Fibroblast of skin of abdomen (primary cell): ENCODE data around the gene PTRH2. TPM values are rescaled to one million over a fixed set of nuclear protein-coding genes. Genes with fewer than 3 reads are reported as not detected.
A peak's percentile ranks its signal among the peaks of the same experiment; 100 is the strongest.
"Not testable (repeated sequence)": the region's sequence is repeated elsewhere in the genome, so short reads cannot be mapped to it uniquely, and the experiment has no call there.

Source experiments
- DNase-seq: peaks from one replicate; pipeline ENCODE4 v3.0.0-alpha.2; 2013
- polyA plus RNA-seq, 2 experiments: library from polyadenylated mRNA; unstranded; fragments of 120-200 nt; gene quantifications; one replicate each; pipeline ENCODE4 v1.2.1, GENCODE V29; 2013; ENCODE audit not compliant: insufficient read length in 2 of 2

Gene PTRH2
- polyA plus RNA-seq (2013, experiment 1 of 2; ENCODE audit: insufficient read length): 25.2 TPM
- polyA plus RNA-seq (2013, experiment 2 of 2; ENCODE audit: insufficient read length): 22.7 TPM

DNA sequence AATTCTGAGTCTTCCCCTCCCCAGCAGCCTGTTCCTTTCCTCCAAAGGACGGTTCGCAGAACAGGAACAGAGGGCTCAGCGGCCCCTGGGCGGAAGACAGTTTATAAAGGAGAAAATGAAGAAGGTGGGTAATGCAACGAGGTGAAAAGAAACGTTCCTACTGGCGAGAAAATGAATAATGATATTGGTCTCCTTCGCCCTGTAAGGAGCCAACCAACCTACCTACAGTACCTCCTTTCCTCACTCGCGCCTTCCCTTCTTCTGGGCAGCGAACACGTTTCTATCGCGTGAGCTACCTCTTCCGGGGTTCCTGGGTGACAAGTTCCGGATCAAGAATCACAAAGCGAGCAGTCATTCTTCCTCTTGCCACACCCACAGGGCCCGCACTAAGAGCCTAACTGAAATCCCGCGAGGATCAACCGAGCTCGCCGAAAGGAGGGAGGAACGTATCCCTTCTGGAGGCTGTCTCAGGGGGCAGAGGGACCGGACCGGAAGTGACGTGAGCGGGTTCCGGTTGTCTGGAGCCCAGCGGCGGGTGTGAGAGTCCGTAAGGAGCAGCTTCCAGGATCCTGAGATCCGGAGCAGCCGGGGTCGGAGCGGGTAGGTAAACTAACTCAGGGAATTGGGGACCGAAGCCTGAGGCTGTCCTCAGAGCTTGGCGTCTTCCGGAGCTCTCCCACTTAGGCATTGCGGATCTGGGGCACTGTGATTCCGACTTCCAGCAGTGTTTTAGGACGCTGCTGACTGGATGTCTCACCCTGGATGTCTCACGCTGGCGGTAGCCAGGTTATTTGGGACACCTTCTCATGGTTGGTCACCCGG, at the start of gene PTRH2, which contains the start of gene VMP1:
PTRH2 (minus strand) TSS at position 282 of the 822 bp plus-strand sequence. CDS start 9,452 bp downstream, outside the sequence.
VMP1 (plus strand) TSS at position 506 of the 822 bp plus-strand sequence. CDS start 23,793 bp downstream, outside the sequence.
- peak; percentile 100 for DNase-seq

GRCh38 chr17:59756236-59756818, 49.1 kb upstream of the PTRH2 start:
- peak; percentile 97 for DNase-seq

- not testable (repeated sequence) for DNase-seq
These were observed 47.8 kb upstream of the PTRH2 start for GRCh38 chr17:59755069-59755468.

GRCh38 chr17:59754552-59754951, 47.3 kb upstream of the PTRH2 start:
- peak; percentile 99 for DNase-seq

DNA sequence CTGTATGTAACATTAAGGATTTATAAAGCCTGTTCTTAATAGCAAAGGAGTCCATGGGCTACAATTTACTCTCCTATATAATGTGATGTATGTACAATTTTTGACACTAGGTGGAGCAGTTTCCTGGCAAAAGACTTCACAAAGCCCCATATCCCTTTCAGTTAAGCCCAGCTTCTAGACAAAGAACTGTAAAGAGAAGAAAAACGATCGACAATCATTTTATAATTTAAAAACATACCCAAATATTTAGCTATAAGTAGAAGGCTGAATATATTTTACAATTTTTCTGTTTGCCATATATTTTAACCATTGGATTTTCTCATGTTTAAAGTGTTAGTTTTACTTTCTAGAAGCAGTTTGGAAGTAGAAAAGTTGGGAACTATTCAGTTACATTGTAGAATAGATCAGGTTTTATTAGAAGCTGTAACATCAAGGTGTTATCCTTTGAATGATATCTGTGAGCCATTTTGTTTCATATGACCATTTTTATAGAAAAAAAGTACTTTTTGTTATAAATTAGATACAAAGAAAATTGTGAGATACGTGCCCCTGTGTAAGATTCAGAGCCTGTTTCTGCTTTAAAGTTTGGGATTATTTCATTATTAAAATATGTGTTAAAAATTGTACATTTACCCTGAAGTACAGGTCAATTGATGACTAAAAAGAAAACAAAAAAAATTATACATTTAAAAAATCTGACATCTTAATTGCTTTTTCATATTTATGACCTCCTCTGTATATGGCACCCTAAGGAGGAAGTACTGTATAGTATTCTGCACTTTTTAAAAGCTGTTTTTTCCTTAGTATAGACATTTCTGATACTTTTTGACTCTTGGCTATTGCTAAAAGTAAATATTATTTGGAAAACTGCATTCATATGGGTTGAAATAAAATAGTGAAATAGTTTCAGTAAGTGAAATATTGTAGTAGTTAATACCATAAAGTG, 46.6 kb upstream of the PTRH2 start:
- DNase-seq: peak; percentile 91

DNA sequence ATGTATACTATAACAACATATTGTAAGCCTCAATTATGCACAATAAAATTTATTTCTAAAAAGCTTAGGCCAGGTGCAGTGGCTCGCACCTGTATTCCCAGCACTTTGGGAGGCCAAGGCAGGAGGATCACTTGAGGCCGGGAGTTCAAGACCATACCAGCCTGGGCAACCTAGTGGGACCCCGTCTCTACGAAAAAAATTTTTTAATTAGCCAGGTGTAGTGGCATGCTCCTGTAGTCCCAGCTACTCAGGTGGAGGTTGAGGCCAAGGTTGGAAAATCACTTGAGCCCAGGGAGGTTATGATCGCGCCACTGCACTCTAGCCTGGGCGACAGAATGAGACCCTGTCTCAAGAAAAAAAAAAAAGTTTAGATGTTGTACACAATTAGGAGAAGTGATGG, 45.7 kb upstream of the PTRH2 start:
- DNase-seq: no peak

GRCh38 chr17:59752446-59752845, 45.2 kb upstream of the PTRH2 start:
- DNase-seq: peak; percentile 67

GRCh38 chr17:59751955-59752413, 44.8 kb upstream of the PTRH2 start:
- DNase-seq: no peak

DNA sequence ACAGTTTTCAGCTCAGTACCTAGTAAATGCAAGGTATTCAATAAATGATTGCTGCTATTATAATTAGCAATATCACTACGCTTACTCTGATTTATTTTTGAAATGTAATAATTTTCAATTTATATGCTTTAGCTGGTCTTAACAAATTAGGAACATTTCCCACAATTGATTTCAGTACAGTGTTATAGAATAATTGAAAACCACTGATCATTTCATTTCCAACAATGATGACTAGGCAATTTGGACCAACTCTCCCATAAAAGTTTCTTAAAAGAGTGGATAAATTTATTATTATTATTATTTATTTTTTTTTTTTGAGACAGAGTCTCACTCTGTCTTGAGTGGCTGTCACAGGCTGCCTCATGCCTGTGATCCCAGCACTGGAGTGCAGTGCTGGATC, 41.4 kb upstream of the PTRH2 start:
- no peak for DNase-seq

DNA sequence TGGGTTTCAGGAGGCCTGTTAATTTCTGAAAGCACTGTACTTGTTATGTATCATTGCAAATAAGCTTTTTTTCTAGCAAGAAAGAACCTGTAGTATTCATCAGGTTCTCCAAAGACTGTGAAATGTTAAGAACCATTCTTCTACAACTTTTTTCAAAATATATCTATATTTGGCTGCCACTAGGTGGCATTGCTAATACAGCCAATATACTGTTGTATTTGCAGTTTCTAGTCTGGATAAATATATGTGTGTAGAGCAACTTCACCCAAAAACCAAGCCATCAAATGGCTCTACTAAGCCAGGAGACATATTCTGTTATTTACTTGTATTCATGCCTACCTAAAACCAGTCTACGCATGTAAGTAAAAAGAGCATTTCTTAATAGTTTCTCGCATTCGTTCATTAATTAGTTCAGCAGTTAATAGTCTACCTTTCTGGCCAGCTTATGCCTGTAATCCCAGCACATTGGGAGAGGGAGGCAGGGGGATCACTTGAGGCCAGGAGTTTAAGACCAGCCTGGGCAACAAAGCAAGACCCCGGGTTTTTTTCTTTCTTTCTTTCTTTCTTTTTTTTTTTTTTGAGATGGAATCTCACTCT, 39.7 kb upstream of the PTRH2 start:
- peak; percentile 55 for DNase-seq

DNA sequence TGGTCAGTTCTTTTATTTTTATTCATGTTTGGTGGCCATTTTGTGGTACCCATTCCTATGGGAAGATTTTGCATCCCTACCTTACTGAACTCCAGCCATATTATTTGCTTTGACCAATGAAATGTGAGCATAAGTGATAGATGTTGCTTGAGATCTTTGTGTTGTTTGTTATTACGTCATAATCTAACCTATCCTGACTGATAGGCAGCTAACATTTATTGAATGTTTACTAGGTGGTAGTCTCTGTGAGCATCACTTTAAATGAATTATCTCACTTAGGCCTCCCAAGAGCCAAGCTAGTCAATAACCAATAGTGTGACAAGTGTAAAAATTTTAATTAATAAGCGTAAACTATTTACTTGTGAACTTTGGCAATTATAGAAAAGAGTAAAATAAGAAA, 37.8 kb upstream of the PTRH2 start:
- no peak for DNase-seq

GRCh38 chr17:59743842-59744241, 36.6 kb upstream of the PTRH2 start:
- DNase-seq: no peak

DNA sequence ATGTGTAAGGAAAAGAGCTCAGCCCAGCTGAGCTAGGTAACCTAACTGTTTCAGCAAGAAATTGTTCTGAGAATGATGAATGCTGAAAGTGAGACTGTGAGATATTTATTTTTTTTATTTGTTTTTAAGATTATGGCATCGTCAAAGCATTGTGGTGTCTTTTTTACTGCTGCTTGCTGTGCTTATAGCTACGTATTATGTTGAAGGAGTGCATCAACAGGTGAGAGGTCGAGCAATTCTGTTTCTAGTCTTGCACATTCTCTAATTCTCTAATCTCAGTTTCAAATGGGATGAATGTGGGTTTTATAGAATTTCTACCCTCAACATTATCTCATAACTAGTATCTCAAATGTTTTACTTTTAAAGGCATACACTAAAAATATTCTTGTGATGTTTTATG, 30.1 kb upstream of the PTRH2 start:
- DNase-seq: no peak

DNA sequence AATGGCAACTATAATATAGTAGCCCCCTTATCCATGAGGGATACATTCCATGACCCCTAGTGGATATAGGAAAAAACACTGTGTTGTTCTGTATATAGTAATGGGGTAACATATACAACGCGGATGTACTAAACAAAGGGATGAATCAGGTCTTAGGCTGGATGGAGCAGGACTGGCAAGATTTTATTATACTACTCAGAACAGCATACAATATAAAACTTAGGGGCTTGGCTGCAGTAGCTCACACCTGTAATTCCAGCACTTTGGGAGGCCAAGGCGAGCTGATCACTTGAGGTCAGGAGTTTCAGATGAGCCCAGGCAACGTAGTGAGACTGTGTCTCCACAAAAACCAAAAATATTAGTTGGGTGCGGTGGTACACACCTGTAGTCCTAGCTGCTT, 27.0 kb upstream of the PTRH2 start:
- DNase-seq: no peak

DNA sequence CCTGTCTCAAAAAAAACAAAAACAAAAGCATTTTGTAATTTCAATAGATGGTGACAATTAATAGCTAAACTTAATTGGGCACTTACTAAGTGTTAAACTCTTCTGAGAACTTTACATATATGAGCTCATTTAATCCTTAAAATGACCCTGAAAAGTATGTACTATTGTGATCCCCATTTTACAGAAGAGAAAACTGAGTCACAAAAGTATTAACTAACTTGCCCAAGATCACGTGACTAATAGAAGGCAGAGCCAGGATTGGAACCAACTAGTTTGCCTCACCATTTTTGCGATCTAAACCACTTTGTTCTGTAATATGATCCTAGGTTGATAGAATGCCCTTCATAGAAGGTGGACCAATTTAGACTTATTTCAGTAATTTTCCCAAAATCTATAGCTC, 26.5 kb upstream of the PTRH2 start:
- DNase-seq: no peak

- DNase-seq: no peak
These were observed 23.1 kb upstream of the PTRH2 start for GRCh38 chr17:59730268-59730834.

DNA sequence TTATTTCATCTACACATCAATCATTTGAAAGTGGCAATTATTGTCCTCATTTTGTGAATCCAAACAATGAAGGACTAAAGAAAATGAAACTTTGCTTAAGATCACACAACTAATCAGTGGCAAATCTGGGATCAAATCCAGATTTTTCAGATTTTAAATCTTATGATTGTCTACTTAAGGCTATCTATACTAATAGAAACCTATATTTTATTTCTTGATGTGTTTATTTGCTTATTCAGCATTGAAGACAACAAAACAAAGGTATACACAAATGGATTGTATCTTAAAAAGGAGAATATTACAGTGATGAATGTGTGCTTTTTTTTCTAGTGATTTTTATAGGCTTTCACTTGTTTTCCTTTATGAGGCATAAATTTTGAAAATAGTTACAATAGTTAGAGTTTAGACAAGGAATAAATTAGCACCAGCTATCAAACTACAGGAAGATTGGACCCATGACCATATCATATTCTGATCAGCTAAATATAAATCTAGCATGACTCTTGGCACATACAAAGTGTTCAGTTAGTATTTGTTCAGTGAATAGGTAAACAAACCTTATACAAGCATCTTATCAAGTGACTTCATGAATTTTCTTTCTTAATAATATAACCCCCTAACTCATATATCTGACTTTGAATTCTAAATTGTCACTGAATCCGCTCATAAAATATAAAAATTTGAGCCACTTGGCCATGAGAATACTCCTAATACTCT, 20.7 kb upstream of the PTRH2 start:
- DNase-seq: no peak

- no peak for DNase-seq
These were observed 18.5 kb upstream of the PTRH2 start for GRCh38 chr17:59725691-59726090.

DNA sequence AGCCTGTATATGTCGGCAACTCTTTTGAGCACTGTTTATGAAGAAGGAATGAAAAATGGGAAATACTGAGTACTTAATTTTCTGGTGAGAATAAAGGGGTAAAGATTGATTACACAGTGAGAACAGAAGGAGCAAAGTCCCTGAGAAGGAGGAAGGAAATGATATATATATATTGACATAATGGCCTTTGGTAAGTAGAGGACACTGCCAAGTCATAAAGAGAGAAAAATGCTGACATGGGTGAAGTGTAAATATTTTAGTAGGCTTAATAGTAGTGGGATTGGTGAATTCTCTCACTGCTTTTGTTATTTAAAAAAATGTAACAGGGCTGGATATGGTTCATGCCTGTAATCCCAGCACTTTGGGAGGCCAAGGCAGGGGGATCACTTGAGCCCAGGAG, 16.4 kb upstream of the PTRH2 start:
- DNase-seq: no peak

DNA sequence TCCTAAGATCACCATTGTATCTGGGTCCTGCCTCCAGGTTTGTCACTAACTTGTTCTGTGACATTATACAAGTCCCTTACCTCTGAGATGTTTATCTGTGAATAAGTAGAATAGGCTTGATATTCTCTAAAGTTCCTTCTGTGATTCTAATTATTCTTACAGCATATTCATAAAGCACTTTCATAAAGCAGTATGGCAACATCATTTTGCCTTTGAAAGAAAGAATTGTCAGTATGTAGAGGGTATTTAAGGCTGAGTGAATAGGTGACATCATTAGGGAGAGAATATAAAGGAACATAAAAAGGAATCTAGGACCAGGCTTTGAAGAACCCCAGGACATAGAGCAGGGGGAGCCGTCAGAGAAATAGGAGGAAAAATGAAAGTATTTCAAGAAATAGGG, 15.8 kb upstream of the PTRH2 start:
- no peak for DNase-seq

- DNase-seq: no peak
These were observed 15.4 kb upstream of the PTRH2 start for GRCh38 chr17:59722623-59723022.
